Common myeloid progenitor, CD34-positive (primary cell): ENCODE measurements around the gene DPP10.

Source experiments
- CTCF ChIA-PET: fragments of 350-600 bp; sonication (Branson Sonifier 250); formaldehyde crosslinking; loops from one replicate; lab custom pipeline; 2021; ENCODE audit warnings: antibody characterized with exemption; lab: Charles Lee
- POLR2A ChIA-PET: fragments of 350-600 bp; sonication (Branson Sonifier 250); formaldehyde crosslinking; loops from one replicate; lab custom pipeline; 2021; ENCODE audit warnings: antibody characterized with exemption; lab: Charles Lee
- DNase-seq, 3 donors: peaks; one replicate each; pipeline versions ENCODE4 v3.0.0 to v3.0.0-alpha.2; 2013
- H3K27ac ChIP-seq, 2 experiments: 1 replicate in 1 of 2; 2 replicates in 1 of 2; pipeline ENCODE4 v1.7.0; 2013; ENCODE audit warnings: inconsistent platforms in 2 of 2, low read length in 2 of 2, mild to moderate bottlenecking in 2 of 2, low read depth in 1 of 2, moderate library complexity in 1 of 2; ENCODE audit not compliant: severe bottlenecking in 2 of 2, insufficient read depth in 1 of 2, poor library complexity in 1 of 2
- H3K27me3 ChIP-seq, 5 experiments: replicated peaks in 2 of 5; 1 replicate in 3 of 5; 2 replicates in 2 of 5; pipeline versions ENCODE4 v1.6.1 to v1.7.0; 2013; ENCODE audit warnings: low read length in 4 of 5, mild to moderate bottlenecking in 2 of 5, moderate library complexity in 2 of 5, inconsistent platforms in 1 of 5; ENCODE audit not compliant: insufficient read depth in 5 of 5, control insufficient read depth in 4 of 5
- H3K36me3 ChIP-seq, 4 experiments: 1 replicate in 2 of 4; 2 replicates in 2 of 4; pipeline versions ENCODE4 v1.6.1 to v1.7.0; 2013; ENCODE audit warnings: low read length in 3 of 4, control low read depth in 1 of 4, mild to moderate bottlenecking in 1 of 4; ENCODE audit not compliant: control insufficient read depth in 4 of 4, insufficient read depth in 4 of 4
- H3K4me1 ChIP-seq, 4 experiments: 1 replicate in 3 of 4; 2 replicates in 1 of 4; pipeline versions ENCODE4 v1.6.1 to v1.7.1; 2013; ENCODE audit warnings: low read length in 3 of 4, mild to moderate bottlenecking in 3 of 4, control low read depth in 1 of 4, inconsistent platforms in 1 of 4, moderate library complexity in 1 of 4; ENCODE audit not compliant: control insufficient read depth in 4 of 4, insufficient read depth in 4 of 4; ENCODE audit errors: control extremely low read depth in 1 of 4
- H3K4me3 ChIP-seq, 7 experiments: 1 replicate in 4 of 7; 2 replicates in 3 of 7; pipeline versions ENCODE4 v1.5.1 to v1.7.0; 2013; ENCODE audit warnings: mild to moderate bottlenecking in 7 of 7, low read length in 6 of 7, moderate library complexity in 6 of 7, inconsistent platforms in 2 of 7, low read depth in 2 of 7, control low read depth in 1 of 7; ENCODE audit not compliant: insufficient read depth in 4 of 7, control insufficient read depth in 1 of 7; ENCODE audit errors: extremely low read depth in 1 of 7
- H3K9me3 ChIP-seq, 5 experiments: 1 replicate in 4 of 5; 2 replicates in 1 of 5; pipeline versions ENCODE4 v1.6.1 to v1.7.1; 2013; ENCODE audit warnings: low read length in 4 of 5, mild to moderate bottlenecking in 2 of 5, inconsistent platforms in 1 of 5, low read depth in 1 of 5, moderate library complexity in 1 of 5; ENCODE audit not compliant: control insufficient read depth in 4 of 5, insufficient read depth in 2 of 5; ENCODE audit errors: control extremely low read depth in 1 of 5
- WGBS: methylation state at CpG from one replicate; pipeline ENCODE4 v1.1.5; 2013; ENCODE audit not compliant: insufficient coverage; 5-methylcytosine and 5-hydroxymethylcytosine counted together

DPP10 gene

DNA sequence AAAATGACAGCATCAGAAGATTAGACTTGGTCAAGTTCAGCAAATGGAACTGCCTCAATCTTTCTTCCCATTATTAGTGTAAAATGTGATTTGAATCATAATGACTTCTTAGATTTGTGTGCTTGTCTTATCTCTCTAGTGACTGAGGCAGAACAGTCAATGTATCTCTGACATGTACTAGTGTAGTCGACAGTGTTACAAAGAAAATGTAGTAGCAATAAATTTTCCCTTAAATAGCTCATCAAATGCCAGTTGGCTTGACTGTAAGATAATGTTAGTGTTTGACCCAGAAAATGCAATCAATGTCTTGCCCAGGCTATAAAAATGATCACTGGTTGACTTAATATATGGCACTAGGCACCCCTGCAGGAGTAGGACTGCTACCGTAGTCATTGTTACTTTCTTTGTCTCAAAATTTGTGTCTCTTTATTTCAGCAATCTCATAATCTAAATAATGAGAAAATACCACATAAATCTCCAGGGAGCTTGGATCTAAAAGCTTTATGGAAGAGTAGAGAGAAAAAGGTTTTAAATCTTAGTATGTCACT, 1336.7 kb downstream of the DPP10 start:
- no peaks in the 10 kb centered on the region for H3K36me3 ChIP-seq
- H3K4me1 ChIP-seq: no peaks in the 10 kb centered on the region
- CTCF ChIA-PET: interaction anchor here (1.3 to 1.5 kb wide), 2 partner anchors 10 to 14 kb away, joined by 3 read pairs; no protein-coding TSS in a partner anchor
- H3K9me3 ChIP-seq: no peaks in the 10 kb centered on the region
- no peak overlapping the region for H3K4me3 ChIP-seq
- H3K27ac ChIP-seq: no peak overlapping the region
- POLR2A ChIA-PET: interaction anchor here (0.5 kb wide), 1 partner anchor 22 kb away, joined by 6 read pairs; no protein-coding TSS in a partner anchor
- no peak for DNase-seq
- no CpG with 5 or more reads among the region's 2 CpGs for WGBS
- H3K27me3 ChIP-seq: no peaks in the 10 kb centered on the region

DNA sequence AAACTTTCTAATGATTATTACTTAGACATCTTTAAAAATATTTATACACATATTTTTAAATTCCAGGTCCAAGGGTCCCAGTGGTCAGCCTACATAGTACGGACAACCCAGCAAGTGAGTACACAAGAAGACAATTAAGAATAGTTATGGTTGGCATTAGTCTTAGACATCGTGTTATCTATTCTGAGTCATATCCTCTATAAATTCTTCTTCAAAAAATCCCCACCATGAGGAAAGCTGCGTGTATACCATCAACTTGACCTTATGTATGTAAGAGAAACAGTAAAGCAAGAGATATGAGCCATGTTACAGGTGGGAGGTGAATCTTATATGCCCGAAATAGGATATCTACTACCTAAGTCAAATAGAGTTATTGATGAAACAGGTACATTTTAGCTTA, 1339.8 kb downstream of the DPP10 start:
- Histone ChIP-seq H3K27me3 (no peaks in the 10 kb centered on the region), H3K36me3 (no peaks in the 10 kb centered on the region), H3K4me3 (no peak overlapping the region), H3K9me3 (no peaks in the 10 kb centered on the region), H3K4me1 (no peaks in the 10 kb centered on the region), H3K27ac (no peak overlapping the region)
- CTCF ChIA-PET: no interaction called here
- DNase-seq: no peak
- no CpG with 5 or more reads among the region's 4 CpGs for WGBS
- POLR2A ChIA-PET: no interaction called here

DNA sequence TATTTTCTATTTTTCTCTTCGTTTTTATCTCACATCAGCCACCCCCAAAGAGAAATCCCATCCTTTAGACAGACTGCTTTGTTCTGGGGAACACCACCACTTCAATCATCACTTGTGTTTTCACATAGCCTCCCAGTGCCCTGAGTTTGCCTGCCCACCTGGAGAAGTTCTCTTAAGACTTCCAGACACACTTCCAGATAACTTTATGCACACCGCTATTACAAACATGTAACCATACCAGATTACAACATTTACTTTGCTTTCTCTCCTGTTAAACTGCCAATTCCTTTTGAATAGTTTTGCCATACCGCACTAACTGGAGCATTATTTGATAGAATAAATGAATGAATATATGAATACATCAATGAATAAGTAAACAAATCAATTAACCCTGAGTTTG, 1353.6 kb downstream of the DPP10 start:
- no peak for DNase-seq
- CTCF ChIA-PET: no interaction called here
- POLR2A ChIA-PET: no interaction called here
- Histone ChIP-seq H3K27ac (no peak overlapping the region), H3K9me3 (no peaks in the 10 kb centered on the region), H3K36me3 (no peaks in the 10 kb centered on the region), H3K4me3 (no peak overlapping the region), H3K27me3 (no peaks in the 10 kb centered on the region), H3K4me1 (no peaks in the 10 kb centered on the region)
- 92% methylated on average over 1 of the region's 3 CpGs for WGBS

DNA sequence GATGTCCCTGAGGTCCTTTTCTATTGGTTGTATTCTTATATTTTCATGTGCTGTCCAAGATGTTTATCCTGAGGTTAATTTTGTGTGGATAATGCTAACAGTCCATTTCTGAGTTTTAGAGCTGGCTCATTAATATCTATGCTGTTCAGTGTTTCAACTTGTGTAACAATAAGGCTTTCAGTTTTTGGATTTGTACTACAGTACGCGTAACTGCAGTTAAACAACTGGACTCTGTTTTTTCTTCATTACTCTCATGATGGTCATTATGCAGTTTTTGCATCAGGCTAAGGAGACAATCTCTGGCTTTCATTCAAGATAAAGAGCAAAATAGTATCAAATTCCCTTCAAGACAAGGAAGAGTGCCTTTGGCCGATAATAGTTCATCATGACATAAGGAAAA, 1364.8 kb downstream of the DPP10 start:
- ChIA-PET CTCF (no interaction called here), POLR2A (no interaction called here)
- H3K4me1 ChIP-seq: no peaks in the 10 kb centered on the region
- no peaks in the 10 kb centered on the region for H3K9me3 ChIP-seq
- H3K27ac ChIP-seq: no peak overlapping the region
- no peak for DNase-seq
- no peaks in the 10 kb centered on the region for H3K27me3 ChIP-seq
- WGBS: 90% methylated on average over 2 of the region's 3 CpGs
- no peaks in the 10 kb centered on the region for H3K36me3 ChIP-seq
- H3K4me3 ChIP-seq: no peak overlapping the region

DNA sequence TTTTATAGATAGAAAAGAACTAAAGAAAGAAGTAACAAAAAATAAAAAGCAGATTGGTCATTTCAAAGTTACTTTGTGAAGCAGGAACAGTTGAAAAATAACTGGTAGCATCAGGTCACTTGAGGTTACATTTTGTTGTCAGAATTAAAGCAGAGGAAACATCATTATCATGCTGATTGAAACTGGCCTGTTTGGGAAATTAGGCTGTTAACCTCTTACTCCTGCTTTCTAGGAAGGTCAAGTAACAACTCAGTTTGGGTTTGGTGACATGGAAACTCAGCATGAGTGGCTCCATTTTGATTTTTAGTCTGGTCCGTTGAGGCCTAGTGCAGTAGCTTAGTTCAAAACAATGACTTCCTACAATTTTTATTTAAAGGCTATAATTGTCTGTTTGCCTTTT, 1383.5 kb downstream of the DPP10 start:
- Histone ChIP-seq H3K27ac (no peak overlapping the region), H3K27me3 (no peaks in the 10 kb centered on the region), H3K4me1 (no peaks in the 10 kb centered on the region), H3K9me3 (no peaks in the 10 kb centered on the region), H3K4me3 (no peak overlapping the region), H3K36me3 (no peaks in the 10 kb centered on the region)
- CTCF ChIA-PET: no interaction called here
- POLR2A ChIA-PET: no interaction called here
- DNase-seq: no peak
- WGBS: 100% methylated on average over 1 of the region's 1 CpG

DNA sequence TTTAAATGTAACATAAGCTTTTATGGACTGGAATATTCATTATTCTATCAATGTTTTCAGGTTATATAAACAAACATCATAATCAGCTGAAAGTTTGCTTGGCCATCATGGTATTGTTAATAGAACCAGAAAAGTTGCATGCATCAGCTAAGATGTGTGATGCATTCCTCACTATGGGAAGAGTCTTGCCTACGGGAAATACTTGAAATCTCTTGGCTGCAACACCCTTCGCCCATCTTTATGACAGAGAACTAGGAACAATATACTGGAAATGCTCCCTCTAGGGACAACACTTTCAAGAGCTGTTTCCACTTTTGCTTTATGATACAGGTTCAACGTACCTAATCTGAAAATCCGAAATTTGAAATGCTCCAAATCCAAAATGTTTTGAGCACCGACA, 1390.8 kb downstream of the DPP10 start:
- ChIA-PET POLR2A (no interaction called here), CTCF (no interaction called here)
- H3K27me3 ChIP-seq: no peaks in the 10 kb centered on the region
- no peak overlapping the region for H3K27ac ChIP-seq
- H3K36me3 ChIP-seq: no peaks in the 10 kb centered on the region
- no peaks in the 10 kb centered on the region for H3K4me1 ChIP-seq
- WGBS: 94% methylated on average over 4 of the region's 5 CpGs
- no peaks in the 10 kb centered on the region for H3K9me3 ChIP-seq
- no peak for DNase-seq
- H3K4me3 ChIP-seq: no peak overlapping the region

DNA sequence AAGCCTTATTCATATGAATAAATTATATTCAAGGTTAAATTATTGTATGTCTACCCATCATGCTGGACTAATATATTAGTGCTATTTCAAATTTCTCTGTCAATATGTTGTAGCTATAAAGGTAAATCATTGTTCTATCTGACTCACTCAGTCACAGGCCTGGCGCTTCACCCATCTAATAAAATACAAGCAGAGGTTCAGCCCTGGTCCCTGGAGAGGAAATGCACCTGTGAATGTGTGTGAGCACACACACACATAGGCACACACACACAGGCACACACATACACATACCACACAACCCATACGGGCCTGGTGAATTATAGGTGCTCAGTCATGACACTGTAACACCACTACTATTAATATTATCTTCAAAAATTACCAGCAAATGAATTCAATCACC, 1396.1 kb downstream of the DPP10 start:
- no peaks in the 10 kb centered on the region for H3K27me3 ChIP-seq
- WGBS: no CpG with 5 or more reads among the region's 2 CpGs
- no peak overlapping the region for H3K4me3 ChIP-seq
- no peaks in the 10 kb centered on the region for H3K9me3 ChIP-seq
- no peaks in the 10 kb centered on the region for H3K36me3 ChIP-seq
- H3K27ac ChIP-seq: no peak overlapping the region
- POLR2A ChIA-PET: interaction anchor here (0.6 kb wide), 1 partner anchor 405 kb away, joined by 3 read pairs; no protein-coding TSS in a partner anchor
- no peaks in the 10 kb centered on the region for H3K4me1 ChIP-seq
- DNase-seq: no peak
- CTCF ChIA-PET: no interaction called here
